SJCRH30 (cell line): Measurements from ENCODE around the gene PSAT1. TPM values are rescaled to one million over a fixed set of nuclear protein-coding genes. Genes with fewer than 3 reads are reported as not detected.
A peak's percentile ranks its signal among the peaks of the same experiment; 100 is the strongest.

Source experiments
- DNase-seq, 2 experiments: peaks; one replicate each; pipeline ENCODE4 v3.0.0-alpha.2; 2015 to 2020
- H3K27ac ChIP-seq: fragments of 250-450 bp; sonication (Bioruptor Pico); 2 replicates; pipeline ENCODE4 v1.5.1; 2020; ENCODE audit warnings: mild to moderate bottlenecking, moderate library complexity
- H3K27me3 ChIP-seq: fragments of 250-450 bp; sonication (Bioruptor Pico); 2 replicates; pipeline ENCODE4 v1.5.1; 2020; ENCODE audit warnings: mild to moderate bottlenecking, moderate library complexity
- H3K36me3 ChIP-seq: fragments of 250-450 bp; sonication (Bioruptor Pico); 2 replicates; pipeline ENCODE4 v1.5.1; 2020; ENCODE audit warnings: mild to moderate bottlenecking, moderate library complexity
- H3K4me1 ChIP-seq: fragments of 250-450 bp; sonication (Bioruptor Pico); 2 replicates; pipeline ENCODE4 v1.5.1; 2020; ENCODE audit warnings: mild to moderate bottlenecking, moderate library complexity
- H3K4me3 ChIP-seq: fragments of 250-450 bp; sonication (Bioruptor Pico); 2 replicates; pipeline ENCODE4 v1.5.1; 2020; ENCODE audit warnings: mild to moderate bottlenecking, moderate library complexity
- H3K9me3 ChIP-seq: fragments of 250-450 bp; sonication (Bioruptor Pico); replicated peaks from 2 replicates; pipeline ENCODE4 v1.5.1; 2020; ENCODE audit warnings: mild to moderate bottlenecking, moderate library complexity
- total RNA-seq: library from RNA; depleted of rRNA; stranded (reverse); fragments of >200 nt; shearing (Covaris generic); gene quantifications from 2 replicates; pipeline ENCODE4 v1.2.3, GENCODE V29; 2014

The PSAT1 gene
- total RNA-seq, 1 experiment from 2014 or later = 195 TPM

DNA sequence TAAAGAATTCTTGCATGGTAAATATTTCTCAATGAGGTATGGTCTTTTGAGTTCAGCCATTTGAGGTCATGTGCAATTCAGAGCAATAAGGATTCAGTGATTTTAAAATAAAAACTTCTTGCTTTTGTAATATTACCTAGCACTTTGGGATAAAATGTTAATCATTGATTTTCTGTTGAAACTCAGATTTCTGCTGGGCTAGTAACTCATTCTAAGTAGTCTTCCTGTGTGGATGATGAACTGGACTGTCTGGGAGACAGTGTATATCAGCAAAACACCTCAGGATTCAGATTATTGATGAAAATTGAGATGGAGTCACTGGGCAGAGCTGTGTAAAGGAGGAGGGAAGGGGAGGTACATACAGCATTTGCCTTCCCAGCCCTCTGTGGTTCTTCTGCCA lies 10.8 kb upstream of the PSAT1 start:
- no peak overlapping the region for H3K4me3 ChIP-seq
- no peaks in the 10 kb centered on the region for H3K36me3 ChIP-seq
- H3K27ac ChIP-seq = no peak overlapping the region
- no peaks in the 10 kb centered on the region for H3K27me3 ChIP-seq
- H3K4me1 ChIP-seq = peaks cover 19% of the 10 kb centered on the region
- H3K9me3 ChIP-seq = no peaks in the 10 kb centered on the region
- DNase-seq = no peak

DNA sequence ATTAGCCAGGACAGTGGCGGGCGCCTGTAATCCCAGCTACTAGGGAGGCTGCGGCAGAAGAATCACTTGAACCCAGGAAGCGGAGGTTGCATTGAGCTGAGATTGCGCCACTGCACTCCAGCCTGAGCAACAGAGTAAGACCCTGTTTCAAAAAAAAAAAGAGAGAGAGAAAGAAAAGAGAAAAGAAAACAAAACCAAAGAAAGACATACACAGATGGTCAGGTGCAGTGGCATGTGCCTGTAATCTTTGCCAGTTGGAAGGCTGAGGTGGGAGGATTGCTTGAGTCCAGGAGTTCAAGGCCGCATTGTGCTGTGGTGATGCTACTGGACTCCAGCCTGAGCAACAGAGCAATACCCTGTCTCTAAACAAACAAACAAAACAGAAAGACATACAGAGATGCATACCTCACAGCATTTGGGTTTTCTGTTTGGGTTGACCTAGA lies 10.0 kb upstream of the PSAT1 start:
- Histone ChIP-seq H3K4me1 (peaks cover 22% of the 10 kb centered on the region), H3K9me3 (no peaks in the 10 kb centered on the region), H3K27me3 (no peaks in the 10 kb centered on the region), H3K4me3 (no peak overlapping the region), H3K36me3 (no peaks in the 10 kb centered on the region), H3K27ac (no peak overlapping the region)
- no peak for DNase-seq

DNA sequence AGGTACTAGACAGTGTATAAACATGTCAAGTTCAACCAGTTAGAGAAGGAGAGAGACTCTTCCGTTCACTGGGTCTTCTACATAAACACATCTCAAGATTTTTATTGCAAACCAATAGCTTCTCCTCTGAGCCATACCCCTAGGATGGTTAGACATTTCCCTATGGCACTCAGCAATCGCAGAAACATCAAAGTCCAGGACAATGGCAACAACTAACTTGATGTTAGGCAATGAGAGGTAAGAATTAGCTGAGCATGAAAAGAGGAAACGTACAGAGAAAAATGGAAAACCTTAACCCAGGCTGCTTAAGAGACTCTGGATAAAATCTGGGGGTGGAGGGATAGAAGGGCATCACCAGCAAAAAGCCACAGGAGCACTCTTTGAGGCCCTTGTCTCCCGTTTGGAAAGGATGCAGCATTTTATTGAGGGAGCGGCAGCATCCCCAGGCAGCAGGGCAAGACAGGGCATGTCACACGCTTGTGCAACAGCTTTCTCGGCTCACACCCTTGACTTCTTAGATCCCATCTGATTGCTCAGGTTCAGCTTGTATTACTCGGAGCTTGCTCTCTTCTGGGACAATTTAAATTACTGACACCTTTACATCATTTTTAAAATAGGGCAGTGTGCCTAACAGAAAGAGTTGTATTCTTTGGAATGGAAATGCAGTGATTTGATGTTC lies 8.6 kb upstream of the PSAT1 start:
- Histone ChIP-seq H3K27ac (no peak overlapping the region), H3K9me3 (no peaks in the 10 kb centered on the region)

DNA sequence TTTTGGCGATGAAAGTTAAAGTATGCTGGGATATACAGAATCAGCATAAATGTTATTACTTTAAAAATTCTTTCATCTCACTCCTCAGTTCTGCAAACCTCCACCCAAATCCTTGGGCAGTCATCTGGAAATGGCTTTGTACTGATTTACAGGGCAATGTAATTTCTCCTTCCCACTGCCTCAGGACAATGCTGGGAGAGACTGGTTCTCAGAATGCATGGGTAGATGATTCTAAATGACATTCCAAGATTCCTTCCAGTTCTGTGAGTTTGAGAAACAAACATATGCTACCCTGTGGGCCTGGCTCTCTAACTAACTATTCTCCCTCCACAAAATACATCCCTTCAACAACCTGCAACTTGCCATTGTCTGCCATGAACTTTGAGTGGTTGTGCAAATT lies 7.5 kb upstream of the PSAT1 start:
- Histone ChIP-seq H3K36me3 (no peaks in the 10 kb centered on the region), H3K4me3 (no peak overlapping the region), H3K27me3 (no peaks in the 10 kb centered on the region), H3K4me1 (peaks cover 15% of the 10 kb centered on the region), H3K27ac (no peak overlapping the region), H3K9me3 (no peaks in the 10 kb centered on the region)
- no peak for DNase-seq

More for the DNA sequence above, 8.6 kb upstream of the PSAT1 start:
- Histone ChIP-seq H3K36me3 (no peaks in the 10 kb centered on the region), H3K27me3 (no peaks in the 10 kb centered on the region), H3K4me1 (peaks cover 11% of the 10 kb centered on the region), H3K4me3 (no peak overlapping the region)
- no peak for DNase-seq

DNA sequence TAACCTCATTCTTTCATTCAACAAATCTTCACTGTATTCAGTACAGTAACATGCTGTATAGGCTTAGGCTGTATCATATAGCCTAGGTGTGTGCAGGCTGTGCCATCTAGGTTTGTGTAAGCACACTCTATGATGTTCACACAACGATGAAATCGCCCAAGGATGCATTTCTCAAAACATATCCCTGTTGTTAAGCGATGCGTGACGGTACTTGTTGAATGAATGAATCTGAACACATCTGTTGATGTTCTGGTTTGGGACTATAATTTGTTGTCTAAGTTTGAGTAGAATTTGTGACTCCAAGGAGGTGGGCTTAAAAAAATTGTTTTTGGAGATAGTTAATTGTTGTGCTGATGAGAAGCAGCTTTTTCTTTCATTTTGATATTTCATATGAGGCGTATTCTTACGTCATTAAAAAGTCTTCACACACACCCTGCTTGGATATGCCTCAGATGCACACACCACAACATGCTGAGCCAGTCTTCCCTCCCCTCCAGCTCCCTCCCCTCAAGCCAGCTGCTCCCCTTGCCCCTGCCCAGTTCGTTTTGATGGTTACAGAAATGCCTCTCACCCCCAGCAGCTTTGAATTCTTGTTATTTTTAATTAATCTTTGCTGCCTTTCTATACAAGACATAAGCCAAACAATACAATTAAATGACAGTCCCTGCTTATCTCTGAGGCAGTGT lies 5.5 kb upstream of the PSAT1 start:
- H3K9me3 ChIP-seq = no peaks in the 10 kb centered on the region

DNA sequence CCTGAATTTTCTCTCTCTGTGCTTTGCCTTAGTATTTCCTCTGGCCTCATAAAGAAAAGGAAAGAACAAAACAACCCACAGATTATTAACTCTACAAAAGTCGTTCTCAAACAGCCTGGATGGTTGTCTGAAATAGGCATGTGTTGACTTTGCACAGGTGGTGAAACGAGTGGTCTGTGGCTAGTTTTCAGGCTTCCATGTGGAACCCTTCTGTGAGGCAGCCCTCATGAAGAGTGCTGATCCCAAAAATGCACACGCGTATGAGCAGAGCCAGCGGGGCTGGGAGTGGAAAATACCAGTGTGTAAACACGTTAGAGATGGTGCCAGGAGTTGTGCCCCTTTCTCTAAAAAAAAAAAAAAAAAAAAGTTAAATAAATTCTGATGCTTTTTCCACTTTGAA lies 4.9 kb upstream of the PSAT1 start:
- Histone ChIP-seq H3K27ac (peak overlapping the region; percentile 33), H3K36me3 (no peaks in the 10 kb centered on the region), H3K27me3 (no peaks in the 10 kb centered on the region), H3K4me1 (peaks cover 27% of the 10 kb centered on the region), H3K9me3 (no peaks in the 10 kb centered on the region), H3K4me3 (peak overlapping the region; percentile 32)
- DNase-seq = peak in 1 of 2 experiments; percentile 66

More for the DNA sequence above, 5.5 kb upstream of the PSAT1 start:
- Histone ChIP-seq H3K36me3 (no peaks in the 10 kb centered on the region), H3K27ac (peak overlapping the region; percentile 33), H3K4me1 (peaks cover 27% of the 10 kb centered on the region), H3K4me3 (peak overlapping the region; percentile 32), H3K27me3 (no peaks in the 10 kb centered on the region)
- DNase-seq = peak; percentile 43 to 49

DNA sequence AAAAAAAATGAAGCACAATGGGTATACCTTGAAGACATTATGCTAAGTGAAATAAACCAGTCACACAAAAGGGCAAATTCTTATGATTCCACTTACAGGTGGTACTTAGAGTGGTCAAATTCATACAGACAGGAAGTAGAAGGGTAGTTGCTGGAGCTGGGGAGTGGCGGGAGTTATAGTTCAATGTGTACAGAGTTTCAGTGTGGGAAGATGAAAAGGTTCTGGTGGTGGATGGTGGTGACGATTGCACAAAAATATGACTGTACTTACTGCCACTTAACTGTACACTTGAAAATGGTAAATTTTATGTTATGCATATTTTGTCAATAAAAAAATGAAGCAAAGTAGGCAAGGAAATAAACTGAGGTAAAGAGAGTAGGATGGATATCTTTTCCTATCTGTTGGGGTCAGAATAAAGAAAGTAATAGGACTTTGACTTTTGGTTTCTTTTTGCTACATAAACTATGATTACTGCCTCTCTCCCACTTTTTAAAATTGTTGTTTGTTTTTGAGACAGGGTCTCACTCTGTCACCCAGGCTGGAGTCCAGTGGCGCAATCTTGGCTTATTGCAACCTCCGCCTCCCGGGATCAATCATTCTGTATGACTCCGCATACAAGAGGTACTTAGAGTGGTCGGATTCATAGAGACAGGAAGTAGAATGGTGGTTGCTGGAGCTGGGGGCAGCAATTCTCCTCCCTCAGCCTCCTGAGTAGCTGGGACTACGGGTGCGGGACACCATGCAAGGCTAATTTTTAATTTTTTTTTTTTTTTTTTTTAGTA lies 4.0 kb upstream of the PSAT1 start:
- H3K36me3 ChIP-seq = no peaks in the 10 kb centered on the region
- no peak for DNase-seq
- H3K4me3 ChIP-seq = no peak overlapping the region
- H3K9me3 ChIP-seq = no peaks in the 10 kb centered on the region
- H3K4me1 ChIP-seq = peaks cover 27% of the 10 kb centered on the region
- H3K27ac ChIP-seq = no peak overlapping the region
- no peaks in the 10 kb centered on the region for H3K27me3 ChIP-seq

DNA sequence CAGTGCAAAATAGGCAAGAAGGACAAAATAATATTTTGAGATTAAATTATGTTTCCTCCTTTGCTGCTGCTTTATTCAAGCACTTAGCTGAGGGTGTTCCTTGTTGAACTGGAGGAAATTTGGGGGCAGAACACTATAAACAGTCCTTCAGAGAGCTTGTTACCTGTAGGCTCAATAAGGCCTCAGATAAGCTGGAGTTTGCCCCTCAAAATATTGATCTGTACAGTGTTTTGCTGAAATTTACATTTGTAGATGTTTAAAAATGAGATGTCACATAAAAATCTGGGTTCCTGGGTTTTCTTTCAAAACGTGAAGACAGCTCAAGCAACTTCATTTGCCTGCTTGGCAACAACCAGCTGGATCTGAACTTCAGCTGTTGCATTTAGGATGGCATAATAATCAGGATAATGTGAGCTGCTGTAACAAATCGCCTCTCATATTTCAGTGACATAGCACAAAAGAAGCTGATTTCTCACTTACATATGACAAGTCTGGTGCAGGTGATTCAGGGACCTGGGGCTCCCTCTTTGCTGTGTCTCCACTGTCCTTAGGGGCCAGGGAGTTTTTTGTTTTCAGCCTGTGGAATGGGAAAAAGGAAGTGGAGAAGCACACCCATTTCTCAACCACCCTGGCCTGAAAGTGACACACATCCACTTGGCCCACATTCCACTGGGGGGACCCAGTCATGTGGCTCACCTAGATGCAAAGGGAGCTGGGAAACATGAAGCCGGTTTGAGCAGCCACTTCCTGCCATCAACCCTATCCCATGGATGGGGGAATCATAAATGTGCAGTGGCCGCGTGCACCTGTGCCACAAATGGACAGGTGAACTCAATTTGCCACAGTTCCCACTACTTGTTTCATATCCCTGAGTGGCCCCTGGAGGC lies 2.4 kb upstream of the PSAT1 start:
- DNase-seq = peak in 1 of 2 experiments; percentile 60
- Histone ChIP-seq H3K4me3 (no peak overlapping the region), H3K4me1 (peaks cover 30% of the 10 kb centered on the region), H3K27ac (peak overlapping the region; percentile 22), H3K27me3 (no peaks in the 10 kb centered on the region), H3K36me3 (no peaks in the 10 kb centered on the region), H3K9me3 (no peaks in the 10 kb centered on the region)

DNA sequence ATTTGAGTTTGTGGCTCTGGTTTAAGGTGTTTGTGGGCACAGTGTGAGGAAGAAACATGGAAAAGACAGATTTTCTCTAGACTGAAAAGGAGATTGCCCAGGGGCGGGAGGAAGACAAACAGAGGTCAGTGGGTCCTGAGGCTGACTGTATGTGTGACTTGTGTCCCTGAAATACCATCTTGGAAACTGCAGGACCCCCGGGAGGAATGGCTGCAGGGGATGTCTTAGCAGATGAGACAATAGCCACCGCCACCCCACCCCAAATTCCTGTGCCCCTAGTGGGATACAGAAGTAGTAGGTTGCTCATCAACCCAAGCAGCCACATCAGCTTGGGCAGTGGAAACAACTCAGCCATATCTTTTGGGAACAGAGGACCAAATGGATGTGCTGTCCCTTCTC lies 1.7 kb upstream of the PSAT1 start:
- Histone ChIP-seq H3K27me3 (no peaks in the 10 kb centered on the region), H3K4me1 (peaks cover 30% of the 10 kb centered on the region), H3K36me3 (peaks cover 3% of the 10 kb centered on the region; the same call in 1 of the 2 replicates), H3K27ac (peak overlapping the region; percentile 93; the same call in 1 of the 2 replicates), H3K4me3 (no peak overlapping the region), H3K9me3 (no peaks in the 10 kb centered on the region)
- DNase-seq = no peak

DNA sequence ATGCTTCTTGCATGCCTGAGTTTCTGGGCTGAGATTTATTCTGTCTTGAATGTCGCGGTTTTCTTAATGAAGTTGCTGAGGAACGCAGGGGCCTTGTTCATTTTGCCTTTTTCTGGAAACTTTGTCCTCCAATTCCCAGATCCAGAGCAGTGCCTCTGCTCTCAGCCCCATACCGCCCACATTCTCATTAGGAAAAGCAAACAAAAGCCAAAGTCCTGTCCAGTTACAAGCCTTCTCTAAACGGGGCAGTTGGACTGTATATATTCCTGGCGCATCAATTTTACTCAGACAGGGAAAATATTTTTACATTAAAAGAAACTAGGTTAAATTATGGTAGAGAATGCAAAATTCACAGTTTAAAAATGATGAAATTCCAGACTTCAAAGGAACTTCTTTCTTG lies 1.2 kb upstream of the PSAT1 start:
- Histone ChIP-seq H3K27me3 (no peaks in the 10 kb centered on the region), H3K27ac (peak overlapping the region; percentile 93), H3K36me3 (peaks cover 5% of the 10 kb centered on the region; the same call in 1 of the 2 replicates), H3K4me1 (peaks cover 30% of the 10 kb centered on the region), H3K4me3 (peak overlapping the region; percentile 79), H3K9me3 (no peaks in the 10 kb centered on the region)
- DNase-seq = peak in 1 of 2 experiments; percentile 61

DNA sequence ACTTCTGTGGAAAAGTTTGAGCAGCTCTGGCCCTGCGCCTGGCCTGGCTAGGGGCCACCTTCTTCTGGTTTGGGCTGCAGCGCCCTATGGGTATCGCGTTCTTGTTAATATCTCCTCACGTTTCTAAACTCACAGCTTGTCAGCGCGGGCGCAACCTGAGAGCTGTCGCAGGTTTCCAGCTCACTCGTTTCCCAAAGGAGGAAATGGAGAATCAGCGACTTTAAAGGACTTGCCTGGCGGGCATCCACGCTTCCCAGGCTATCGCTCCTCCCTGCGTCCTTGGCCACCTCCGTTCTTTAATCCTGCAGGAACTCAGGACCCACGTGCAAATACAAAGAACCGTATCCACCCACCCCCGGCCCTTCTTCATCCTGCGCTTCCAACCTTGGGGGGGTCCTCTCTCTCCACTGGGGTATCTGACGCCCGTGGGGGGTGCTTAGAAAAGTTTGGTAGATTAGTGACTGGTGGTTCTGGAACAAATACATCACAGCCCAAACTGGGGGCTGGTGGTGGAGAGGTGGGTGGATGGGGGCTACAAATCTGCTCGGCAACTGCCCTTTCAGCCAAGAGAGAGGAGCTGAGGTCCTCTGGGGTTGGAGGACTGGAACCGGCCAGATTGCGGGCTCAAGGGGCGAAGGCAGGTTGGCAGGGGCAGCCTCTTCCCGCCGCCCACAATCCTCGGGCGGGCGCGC lies 578 bp upstream of the PSAT1 start:
- Histone ChIP-seq H3K4me1 (peaks cover 27% of the 10 kb centered on the region), H3K27ac (peak overlapping the region; percentile 93)
- DNase-seq = peak; percentile 76 to 85

DNA sequence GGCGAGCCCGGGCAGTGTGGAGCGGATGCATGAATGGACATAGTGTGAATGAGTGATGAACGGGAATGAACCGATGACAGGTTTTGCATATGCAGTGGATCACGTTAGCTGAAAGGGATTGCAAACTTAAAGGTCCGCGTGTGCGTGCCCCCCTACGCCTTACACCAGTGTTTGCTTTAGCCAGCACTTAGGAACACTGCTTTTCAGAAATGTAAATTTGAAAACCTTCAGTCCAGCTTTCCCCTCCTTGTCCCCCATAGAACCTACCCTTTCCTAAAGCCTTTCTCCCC lies 692 bp downstream of the PSAT1 start:
- DNase-seq = peak in 1 of 2 experiments; percentile 74
- Histone ChIP-seq H3K4me3 (peak overlapping the region; percentile 79), H3K27me3 (no peaks in the 10 kb centered on the region), H3K4me1 (peaks cover 20% of the 10 kb centered on the region), H3K36me3 (peaks cover 23% of the 10 kb centered on the region), H3K27ac (peak overlapping the region; percentile 93), H3K9me3 (no peaks in the 10 kb centered on the region)

More for the DNA sequence above, 578 bp upstream of the PSAT1 start:
- Histone ChIP-seq H3K36me3 (peaks cover 11% of the 10 kb centered on the region), H3K9me3 (no peaks in the 10 kb centered on the region), H3K4me3 (peak overlapping the region; percentile 79), H3K27me3 (no peaks in the 10 kb centered on the region)

DNA sequence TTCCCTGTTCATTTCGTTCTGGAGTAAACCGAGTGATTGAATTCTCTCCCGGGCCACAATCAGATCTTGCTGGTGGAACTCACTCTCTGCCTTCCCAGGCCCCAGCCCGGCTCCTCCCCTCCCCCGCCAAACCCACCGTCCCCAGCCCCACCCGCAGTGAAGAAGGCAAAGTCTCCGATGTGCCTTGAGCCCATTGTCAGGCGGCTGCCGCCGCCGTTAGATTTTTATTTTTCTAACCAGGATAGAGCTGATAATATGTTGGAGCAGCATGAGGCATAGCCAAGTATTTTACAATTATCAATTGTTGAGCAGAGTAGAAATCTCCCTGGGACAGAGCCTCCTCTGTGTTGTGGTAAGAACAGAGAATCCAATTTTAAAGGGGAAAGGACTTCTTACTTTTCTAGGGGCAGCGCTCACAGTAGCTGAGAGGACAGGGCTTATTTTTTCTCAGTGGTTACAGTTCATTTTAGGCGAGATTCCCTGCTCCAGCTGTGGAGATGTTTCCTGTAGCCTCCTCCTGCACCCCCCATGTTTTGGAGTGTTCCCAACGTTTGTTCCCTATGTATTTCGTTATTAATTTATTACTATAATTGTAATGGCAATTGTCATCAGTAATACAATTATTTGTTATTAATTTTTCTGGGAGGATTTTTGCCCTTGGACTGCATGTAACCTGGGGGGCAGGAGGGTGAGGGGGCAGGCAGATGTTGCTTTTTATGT lies 1.3 kb downstream of the PSAT1 start:
- Histone ChIP-seq H3K4me1 (peaks cover 20% of the 10 kb centered on the region), H3K36me3 (peaks cover 29% of the 10 kb centered on the region), H3K4me3 (peak overlapping the region; percentile 79), H3K9me3 (no peaks in the 10 kb centered on the region), H3K27ac (peak overlapping the region; percentile 93), H3K27me3 (no peaks in the 10 kb centered on the region)
- DNase-seq = peak; percentile 52 to 63
